K562 (cell line): ENCODE measurements around the gene TGFB1I1. TPM values are rescaled to one million over a fixed set of nuclear protein-coding genes. Genes with fewer than 3 reads are reported as not detected.

ENCODE experiments used
- BRD4 ChIP-seq: fragments of 200-600 bp; sonication (generic); IDR thresholded peaks from 2 replicates; pipeline ENCODE4 v1.6.1; 2017; ENCODE audit warnings: inconsistent platforms
- COPS2 ChIP-seq: fragments of 450-650 bp; conservative IDR thresholded peaks from 2 replicates; pipeline ENCODE4 v1.6.1; 2016; ENCODE audit warnings: mild to moderate bottlenecking, moderate library complexity
- CTCFL ChIP-seq: IDR thresholded peaks from 2 replicates; pipeline ENCODE4 v1.6.1; 2011; ENCODE audit warnings: borderline replicate concordance, low read depth, mild to moderate bottlenecking, moderate library complexity, low read length; ENCODE audit not compliant: insufficient read depth, poor library complexity, severe bottlenecking
- E2F3 ChIP-seq: fragments of 250-450 bp; sonication (Bioruptor Pico); IDR thresholded peaks from 2 replicates; pipeline ENCODE4 v1.4.0; 2020; ENCODE audit warnings: mild to moderate bottlenecking
- ESRRA ChIP-seq: fragments of 450-650 bp; IDR thresholded peaks from 2 replicates; pipeline ENCODE4 v1.6.1; 2014; ENCODE audit warnings: low read depth, mild to moderate bottlenecking, moderate library complexity, borderline replicate concordance
- HINFP ChIP-seq: fragments of 450-650 bp; conservative IDR thresholded peaks from 2 replicates; pipeline ENCODE4 v1.6.1; 2016; ENCODE audit warnings: missing genetic modification characterization, low read depth, mild to moderate bottlenecking, control low read depth, missing compliant biosample characterization
- MGA ChIP-seq: fragments of 450-650 bp; IDR thresholded peaks from 2 replicates; pipeline ENCODE4 v1.6.1; 2016; ENCODE audit warnings: mild to moderate bottlenecking, moderate library complexity
- NR2F6 ChIP-seq: fragments of 450-650 bp; formaldehyde crosslinking; IDR thresholded peaks from 2 replicates; pipeline ENCODE4 v1.4.0; 2020; ENCODE audit warnings: mild to moderate bottlenecking
- polyA plus RNA-seq, 8 experiments: library from polyadenylated mRNA; depleted of rRNA in 4 of 8; stranded (reverse) in 5 of 8; unstranded in 3 of 8; fragments of >200 nt; fragmentation: Nextera tagmentation in 2 of 8; fragmentation: Illumina TruSeq in 1 of 8; extraction: Ambion mirVana in 2 of 8; extraction: Trizol in 1 of 8; gene quantifications; 2 replicates each; pipeline versions ENCODE4 v1.2.1 to v1.2.3, GENCODE V29; 2011 to 2014; ENCODE audit warnings: inconsistent platforms in 1 of 8, missing spikeins in 1 of 8
- total RNA-seq, 7 experiments: library from RNA; depleted of rRNA in 6 of 7; stranded (reverse); fragments of >200 nt in 6 of 7; fragmentation: Illumina TruSeq in 2 of 7; extraction: Trizol in 2 of 7; gene quantifications; 2 replicates each; pipeline versions ENCODE4 v1.2.1 to v1.2.3, GENCODE V29; 2011 to 2021; ENCODE audit warnings: low replicate concordance in 1 of 7
- TF ChIP-seq, protein P1 (sequence below): fragments of 450-650 bp; formaldehyde crosslinking; IDR thresholded peaks from 2 replicates; pipeline ENCODE4 v1.4.0; 2020; ENCODE audit warnings: mild to moderate bottlenecking, moderate library complexity

TGFB1I1 gene
- total and polyA plus RNA-seq, 9 of the 15 experiments (the other 6 are each of a cell fraction or from before 2014, with no cell fraction given), result 0.04 to 0.91 (median 0.19) TPM

DNA sequence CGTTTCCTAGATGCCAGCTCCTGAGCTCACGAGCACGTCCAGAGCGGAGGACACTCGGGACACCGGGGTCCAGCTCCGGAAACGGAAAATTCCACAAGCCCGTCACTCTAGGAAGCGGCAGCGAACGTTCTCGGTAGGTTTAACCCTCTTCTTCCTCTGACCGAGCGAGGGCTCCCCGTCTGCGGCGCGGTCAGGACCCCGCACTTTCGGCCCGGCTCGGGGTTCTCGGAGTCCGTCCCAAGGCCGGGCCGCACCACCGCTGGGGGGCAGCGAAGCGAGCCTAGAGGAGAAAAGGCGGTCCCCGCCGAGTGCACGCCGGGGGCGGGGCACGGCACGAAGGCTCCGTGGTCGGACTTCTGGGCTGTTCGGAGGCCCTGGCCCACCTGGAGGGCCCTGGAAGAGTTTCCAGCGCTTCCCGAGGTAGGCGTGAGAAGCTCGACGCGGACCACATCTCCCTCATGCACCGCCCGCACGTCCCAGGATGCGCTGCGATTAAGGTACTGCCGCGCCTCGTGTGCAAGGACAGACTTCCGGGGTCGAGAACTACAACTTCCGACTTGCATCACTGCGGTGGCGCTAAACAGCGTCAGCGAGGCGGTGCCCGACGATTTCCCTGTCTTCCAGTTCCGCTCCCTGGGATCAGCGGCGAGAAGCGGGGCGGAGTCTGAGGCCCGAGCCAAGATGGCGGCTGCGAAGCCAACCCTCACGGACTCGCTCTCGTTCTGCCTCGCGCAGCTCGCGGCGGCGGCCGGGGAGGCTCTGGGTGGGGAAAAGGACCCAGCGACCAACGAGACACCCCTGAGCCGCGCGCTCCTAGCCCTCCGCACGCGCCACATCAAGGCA, 12.9 kb upstream of the TGFB1I1 start, which contains the start of gene ARMC5 (continued):
- TF ChIP-seq MGA, result peak; percentile 96
- peak; percentile 69; the same call in 1 of the 2 replicates for TF ChIP-seq BRD4
- TF ChIP-seq NR2F6 (CRISPR knock-in tag), result no peak
- TF ChIP-seq, protein P1, sequence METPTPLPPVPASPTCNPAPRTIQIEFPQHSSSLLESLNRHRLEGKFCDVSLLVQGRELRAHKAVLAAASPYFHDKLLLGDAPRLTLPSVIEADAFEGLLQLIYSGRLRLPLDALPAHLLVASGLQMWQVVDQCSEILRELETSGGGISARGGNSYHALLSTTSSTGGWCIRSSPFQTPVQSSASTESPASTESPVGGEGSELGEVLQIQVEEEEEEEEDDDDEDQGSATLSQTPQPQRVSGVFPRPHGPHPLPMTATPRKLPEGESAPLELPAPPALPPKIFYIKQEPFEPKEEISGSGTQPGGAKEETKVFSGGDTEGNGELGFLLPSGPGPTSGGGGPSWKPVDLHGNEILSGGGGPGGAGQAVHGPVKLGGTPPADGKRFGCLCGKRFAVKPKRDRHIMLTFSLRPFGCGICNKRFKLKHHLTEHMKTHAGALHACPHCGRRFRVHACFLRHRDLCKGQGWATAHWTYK, result peak; percentile 74
- no peak for TF ChIP-seq HINFP
- no peak for TF ChIP-seq COPS2
- peak; percentile 45; the same call in 1 of the 2 replicates for TF ChIP-seq E2F3 (CRISPR knock-in tag)
- peak; percentile 92 for TF ChIP-seq CTCFL
- peak; percentile 55; the same call in 1 of the 2 replicates for TF ChIP-seq ESRRA
